ENCODE results near the gene KCNH4. TPM values are rescaled to one million over a fixed set of nuclear protein-coding genes. Genes with fewer than 3 reads are reported as not detected.
"Not testable (repeated sequence)": the region's sequence is repeated elsewhere in the genome, so short reads cannot be mapped to it uniquely, and the experiment has no call there.

Gene KCNH4
- total RNA-seq, 1 donor from 2014 or later: not detected

- H3K36me3 ChIP-seq (ENCODE audit: control insufficient read depth in 3 of 3, insufficient read depth in 3 of 3, low read length in 3 of 3); H3K9ac ChIP-seq (ENCODE audit: low read depth in 1 of 3, low read length in 3 of 3); H3K27me3 ChIP-seq (ENCODE audit: control insufficient read depth in 3 of 3, insufficient read depth in 3 of 3, low read length in 3 of 3); H3K4me3 ChIP-seq (ENCODE audit: low read length in 3 of 3); H3K9me3 ChIP-seq (ENCODE audit: control insufficient read depth in 3 of 3, low read length in 3 of 3): not testable (repeated sequence)
- peak overlapping the region; percentile 93 for H3K27ac ChIP-seq (ENCODE audit: low read depth, low read length)
- H3K4me1 ChIP-seq (ENCODE audit: control insufficient read depth in 3 of 3, insufficient read depth in 3 of 3, low read length in 3 of 3): peaks cover 60 to 75% (median 62%) of the 10 kb centered on the region in 3 donors
Measured at GRCh38 chr17:42140690-42141089, 40.3 kb downstream of the KCNH4 start.

GRCh38 chr17:42138749-42139492 lies 42.0 kb downstream of the KCNH4 start:
- H3K9ac ChIP-seq (ENCODE audit: low read depth in 1 of 3, low read length in 3 of 3): peak overlapping the region in 2 of 3 donors; percentile 5 to 64
- H3K27me3 ChIP-seq (ENCODE audit: control insufficient read depth in 3 of 3, insufficient read depth in 3 of 3, low read length in 3 of 3): no peaks in the 10 kb centered on the region
- H3K27ac ChIP-seq (ENCODE audit: low read depth, low read length): no peak overlapping the region
- H3K9me3 ChIP-seq (ENCODE audit: control insufficient read depth in 3 of 3, low read length in 3 of 3): no peaks in the 10 kb centered on the region
- peaks cover 65 to 86% (median 78%) of the 10 kb centered on the region in 3 donors for H3K4me1 ChIP-seq (ENCODE audit: control insufficient read depth in 3 of 3, insufficient read depth in 3 of 3, low read length in 3 of 3)
- peak overlapping the region in 1 of 3 donors; percentile 22 for H3K4me3 ChIP-seq (ENCODE audit: low read length in 3 of 3)
- H3K36me3 ChIP-seq (ENCODE audit: control insufficient read depth in 3 of 3, insufficient read depth in 3 of 3, low read length in 3 of 3): peaks cover 0 to 6% (median 2%) of the 10 kb centered on the region in 3 donors

GRCh38 chr17:42136654-42137051 lies 44.3 kb downstream of the KCNH4 start:
- no peak overlapping the region for H3K9ac ChIP-seq (ENCODE audit: low read depth in 1 of 3, low read length in 3 of 3)
- H3K4me3 ChIP-seq (ENCODE audit: low read length in 3 of 3): peak overlapping the region in 1 of 3 donors; percentile 46
- peaks cover 0 to 6% (median 2%) of the 10 kb centered on the region in 3 donors for H3K36me3 ChIP-seq (ENCODE audit: control insufficient read depth in 3 of 3, insufficient read depth in 3 of 3, low read length in 3 of 3)
- H3K27ac ChIP-seq (ENCODE audit: low read depth, low read length): peak overlapping the region; percentile 43
- no peaks in the 10 kb centered on the region for H3K27me3 ChIP-seq (ENCODE audit: control insufficient read depth in 3 of 3, insufficient read depth in 3 of 3, low read length in 3 of 3)
- H3K9me3 ChIP-seq (ENCODE audit: control insufficient read depth in 3 of 3, low read length in 3 of 3): no peaks in the 10 kb centered on the region
- H3K4me1 ChIP-seq (ENCODE audit: control insufficient read depth in 3 of 3, insufficient read depth in 3 of 3, low read length in 3 of 3): peaks cover 63 to 86% (median 82%) of the 10 kb centered on the region in 3 donors

- Histone ChIP-seq H3K9me3 (ENCODE audit: control insufficient read depth in 3 of 3, low read length in 3 of 3) (no peaks in the 10 kb centered on the region), H3K4me3 (ENCODE audit: low read length in 3 of 3) (peak overlapping the region in 1 of 3 donors; percentile 46), H3K9ac (ENCODE audit: low read depth in 1 of 3, low read length in 3 of 3) (peak overlapping the region in 1 of 3 donors; percentile 59), H3K27me3 (ENCODE audit: control insufficient read depth in 3 of 3, insufficient read depth in 3 of 3, low read length in 3 of 3) (no peaks in the 10 kb centered on the region), H3K27ac (ENCODE audit: low read depth, low read length) (peak overlapping the region; percentile 43), H3K36me3 (ENCODE audit: control insufficient read depth in 3 of 3, insufficient read depth in 3 of 3, low read length in 3 of 3) (peaks cover 0 to 4% (median 2%) of the 10 kb centered on the region in 3 donors), H3K4me1 (ENCODE audit: control insufficient read depth in 3 of 3, insufficient read depth in 3 of 3, low read length in 3 of 3) (peaks cover 63 to 86% (median 82%) of the 10 kb centered on the region in 3 donors)
Measured at GRCh38 chr17:42135664-42136653, 45.0 kb downstream of the KCNH4 start.

- Histone ChIP-seq H3K27me3 (ENCODE audit: control insufficient read depth in 3 of 3, insufficient read depth in 3 of 3, low read length in 3 of 3) (no peaks in the 10 kb centered on the region), H3K9me3 (ENCODE audit: control insufficient read depth in 3 of 3, low read length in 3 of 3) (no peaks in the 10 kb centered on the region), H3K4me1 (ENCODE audit: control insufficient read depth in 3 of 3, insufficient read depth in 3 of 3, low read length in 3 of 3) (peaks cover 69 to 88% (median 87%) of the 10 kb centered on the region in 3 donors), H3K4me3 (ENCODE audit: low read length in 3 of 3) (no peak overlapping the region), H3K27ac (ENCODE audit: low read depth, low read length) (peak overlapping the region; percentile 43), H3K36me3 (ENCODE audit: control insufficient read depth in 3 of 3, insufficient read depth in 3 of 3, low read length in 3 of 3) (peaks cover 4 to 6% (median 5%) of the 10 kb centered on the region in 3 donors), H3K9ac (ENCODE audit: low read depth in 1 of 3, low read length in 3 of 3) (no peak overlapping the region)
Measured at GRCh38 chr17:42135151-42135550, 45.8 kb downstream of the KCNH4 start.

- peaks cover 19 to 22% (median 19%) of the 10 kb centered on the region in 3 donors for H3K36me3 ChIP-seq (ENCODE audit: control insufficient read depth in 3 of 3, insufficient read depth in 3 of 3, low read length in 3 of 3)
- H3K9me3 ChIP-seq (ENCODE audit: control insufficient read depth in 3 of 3, low read length in 3 of 3): no peaks in the 10 kb centered on the region
- H3K9ac ChIP-seq (ENCODE audit: low read depth in 1 of 3, low read length in 3 of 3): peak overlapping the region; percentile 24 to 63 (median 59)
- H3K27ac ChIP-seq (ENCODE audit: low read depth, low read length): peak overlapping the region; percentile 74
- peak overlapping the region in 1 of 3 donors; percentile 31 for H3K4me3 ChIP-seq (ENCODE audit: low read length in 3 of 3)
- peaks cover 63 to 88% (median 88%) of the 10 kb centered on the region in 3 donors for H3K4me1 ChIP-seq (ENCODE audit: control insufficient read depth in 3 of 3, insufficient read depth in 3 of 3, low read length in 3 of 3)
- no peaks in the 10 kb centered on the region for H3K27me3 ChIP-seq (ENCODE audit: control insufficient read depth in 3 of 3, insufficient read depth in 3 of 3, low read length in 3 of 3)
Measured at GRCh38 chr17:42133461-42134041, 47.4 kb downstream of the KCNH4 start.

- H3K9me3 ChIP-seq (ENCODE audit: control insufficient read depth in 3 of 3, low read length in 3 of 3): no peaks in the 10 kb centered on the region
- peaks cover 58 to 84% (median 83%) of the 10 kb centered on the region in 3 donors for H3K4me1 ChIP-seq (ENCODE audit: control insufficient read depth in 3 of 3, insufficient read depth in 3 of 3, low read length in 3 of 3)
- H3K27me3 ChIP-seq (ENCODE audit: control insufficient read depth in 3 of 3, insufficient read depth in 3 of 3, low read length in 3 of 3): no peaks in the 10 kb centered on the region
- H3K9ac ChIP-seq (ENCODE audit: low read depth in 1 of 3, low read length in 3 of 3): peak overlapping the region in 2 of 3 donors; percentile 59 to 63
- peak overlapping the region; percentile 74 for H3K27ac ChIP-seq (ENCODE audit: low read depth, low read length)
- H3K4me3 ChIP-seq (ENCODE audit: low read length in 3 of 3): peak overlapping the region; percentile 13 to 46 (median 18)
- H3K36me3 ChIP-seq (ENCODE audit: control insufficient read depth in 3 of 3, insufficient read depth in 3 of 3, low read length in 3 of 3): peaks cover 25 to 28% (median 25%) of the 10 kb centered on the region in 3 donors
Measured at GRCh38 chr17:42132941-42133340, 48.0 kb downstream of the KCNH4 start.

- Histone ChIP-seq H3K9ac (ENCODE audit: low read depth in 1 of 3, low read length in 3 of 3) (peak overlapping the region in 1 of 3 donors; percentile 63), H3K4me1 (ENCODE audit: control insufficient read depth in 3 of 3, insufficient read depth in 3 of 3, low read length in 3 of 3) (peaks cover 58 to 84% (median 82%) of the 10 kb centered on the region in 3 donors), H3K4me3 (ENCODE audit: low read length in 3 of 3) (no peak overlapping the region), H3K9me3 (ENCODE audit: control insufficient read depth in 3 of 3, low read length in 3 of 3) (no peaks in the 10 kb centered on the region), H3K27me3 (ENCODE audit: control insufficient read depth in 3 of 3, insufficient read depth in 3 of 3, low read length in 3 of 3) (no peaks in the 10 kb centered on the region), H3K27ac (ENCODE audit: low read depth, low read length) (peak overlapping the region; percentile 74), H3K36me3 (ENCODE audit: control insufficient read depth in 3 of 3, insufficient read depth in 3 of 3, low read length in 3 of 3) (peaks cover 33 to 37% (median 34%) of the 10 kb centered on the region in 3 donors)
Measured at GRCh38 chr17:42131981-42132432, 48.9 kb downstream of the KCNH4 start.

GRCh38 chr17:42131232-42131631 lies 49.7 kb downstream of the KCNH4 start:
- Histone ChIP-seq H3K9ac (ENCODE audit: low read depth in 1 of 3, low read length in 3 of 3) (no peak overlapping the region), H3K27me3 (ENCODE audit: control insufficient read depth in 3 of 3, insufficient read depth in 3 of 3, low read length in 3 of 3) (no peaks in the 10 kb centered on the region), H3K36me3 (ENCODE audit: control insufficient read depth in 3 of 3, insufficient read depth in 3 of 3, low read length in 3 of 3) (peaks cover 38 to 42% (median 40%) of the 10 kb centered on the region in 3 donors), H3K4me1 (ENCODE audit: control insufficient read depth in 3 of 3, insufficient read depth in 3 of 3, low read length in 3 of 3) (peaks cover 52 to 77% (median 76%) of the 10 kb centered on the region in 3 donors), H3K9me3 (ENCODE audit: control insufficient read depth in 3 of 3, low read length in 3 of 3) (no peaks in the 10 kb centered on the region), H3K27ac (ENCODE audit: low read depth, low read length) (peak overlapping the region; percentile 74), H3K4me3 (ENCODE audit: low read length in 3 of 3) (no peak overlapping the region)

All from skeletal muscle tissue (tissue), 4 donors.